Heart left ventricle (tissue), 13 donors: ENCODE data around the gene P2RY12.

Source experiments
- POLR2A ChIP-seq, 2 donors: fragments of 450-650 bp; IDR thresholded peaks; one replicate each; pipeline ENCODE4 v1.6.1; 2017; ENCODE audit warnings: antibody characterized with exemption in 2 of 2, mild to moderate bottlenecking in 2 of 2, moderate library complexity in 2 of 2
- TF ChIP-seq, protein P1 (sequence below), 12 donors: fragments of 200-600 bp; sonication (generic) in 4 of 12; IDR thresholded peaks; one replicate each; pipeline versions ENCODE4 v1.5.0 to v1.8.0; 2018 to 2022; ENCODE audit warnings: antibody characterized with exemption in 12 of 12, mild to moderate bottlenecking in 5 of 12
- donor health status: ischemic (EF 13 %, LVEDD 7.1; RV severe dilation, severe dysfunction).
- donor health status: DM: no; HTN: yes; CAD: no.
- donor health status: DM: no; HTN: no; CAD: no.
- donor health status: ischemic (EF 25% LVEDD 6.9; RV normal size, moderate dysfunction).
- donor health status: ischemic (EF 25% LVEDD 5.7; RV mildly dilated, moderate dysfunction).
- donor health status: ischemic (EF 35%, LVEDD 5.7; RV mildly dilated, moderate dysfunction).
- donor health status: nonischemic (EF 11% LVEDD 7.7; RV severe dilation, severe dysfunction).
- donor health status: DM: yes; HTN: yes; CAD: no.
- donor health status: PGD.
- donor health status: ischemic (EF 29% LVEDD 5.4; RV normal size, mild dysfunction).
- donor health status: nonischemic (EF 23%, LVEDD 6.1; RV moderate dilation, normal function).

DNA sequence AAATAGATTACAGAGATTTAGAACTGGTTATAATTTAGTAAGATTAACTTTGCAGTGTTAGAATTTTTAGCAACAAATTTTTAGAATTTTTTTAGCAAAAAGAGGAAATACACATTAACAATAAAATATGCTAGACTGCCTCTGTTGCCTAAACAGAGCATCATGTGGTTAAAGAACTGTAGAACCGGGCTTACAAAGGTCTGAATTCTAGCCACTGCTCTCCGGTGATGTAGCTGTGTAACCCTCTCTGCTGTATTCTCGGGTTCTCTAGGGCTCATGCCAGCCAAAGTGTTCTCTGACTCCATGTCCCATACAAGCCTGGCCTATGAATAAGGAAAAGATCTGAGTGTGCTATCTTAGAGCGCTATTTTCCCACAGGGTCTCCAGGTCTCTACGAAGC is 2.9 kb upstream of the P2RY12 start:
- TF ChIP-seq, protein P1, sequence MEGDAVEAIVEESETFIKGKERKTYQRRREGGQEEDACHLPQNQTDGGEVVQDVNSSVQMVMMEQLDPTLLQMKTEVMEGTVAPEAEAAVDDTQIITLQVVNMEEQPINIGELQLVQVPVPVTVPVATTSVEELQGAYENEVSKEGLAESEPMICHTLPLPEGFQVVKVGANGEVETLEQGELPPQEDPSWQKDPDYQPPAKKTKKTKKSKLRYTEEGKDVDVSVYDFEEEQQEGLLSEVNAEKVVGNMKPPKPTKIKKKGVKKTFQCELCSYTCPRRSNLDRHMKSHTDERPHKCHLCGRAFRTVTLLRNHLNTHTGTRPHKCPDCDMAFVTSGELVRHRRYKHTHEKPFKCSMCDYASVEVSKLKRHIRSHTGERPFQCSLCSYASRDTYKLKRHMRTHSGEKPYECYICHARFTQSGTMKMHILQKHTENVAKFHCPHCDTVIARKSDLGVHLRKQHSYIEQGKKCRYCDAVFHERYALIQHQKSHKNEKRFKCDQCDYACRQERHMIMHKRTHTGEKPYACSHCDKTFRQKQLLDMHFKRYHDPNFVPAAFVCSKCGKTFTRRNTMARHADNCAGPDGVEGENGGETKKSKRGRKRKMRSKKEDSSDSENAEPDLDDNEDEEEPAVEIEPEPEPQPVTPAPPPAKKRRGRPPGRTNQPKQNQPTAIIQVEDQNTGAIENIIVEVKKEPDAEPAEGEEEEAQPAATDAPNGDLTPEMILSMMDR (IDR thresholded peaks at IDR 0.05), result no peak
- TF ChIP-seq POLR2A (IDR thresholded peaks at IDR 0.05), result no peak
